Small intestine (tissue), 16 donors: ENCODE results near the gene OSBPL1A. TPM values are rescaled to one million over a fixed set of nuclear protein-coding genes. Genes with fewer than 3 reads are reported as not detected.

Experiments
- DNase-seq, 2 donors: peaks; one replicate each; pipeline versions ENCODE4 v3.0.0 to v3.0.0-alpha.2; 2013
- FAIRE-seq: peaks from 2 replicates; lab custom pipeline; 2012; peaks lifted over from hg19 to GRCh38; lab: Jason Lieb, UNC
- H3K27ac ChIP-seq, 3 donors: one replicate each; pipeline ENCODE4 v1.5.1; 2013; ENCODE audit warnings: low read length in 2 of 3, mild to moderate bottlenecking in 2 of 3, control low read depth in 1 of 3, inconsistent platforms in 1 of 3, low read depth in 1 of 3, moderate library complexity in 1 of 3
- H3K27me3 ChIP-seq, 3 donors: one replicate each; pipeline ENCODE4 v1.6.1; 2013; ENCODE audit warnings: low read length in 3 of 3, inconsistent platforms in 1 of 3; ENCODE audit not compliant: control insufficient read depth in 3 of 3, insufficient read depth in 3 of 3
- H3K36me3 ChIP-seq, 3 donors: one replicate each; pipeline ENCODE4 v1.6.1; 2013; ENCODE audit warnings: low read length in 3 of 3, inconsistent platforms in 1 of 3, low read depth in 1 of 3, mild to moderate bottlenecking in 1 of 3, moderate library complexity in 1 of 3; ENCODE audit not compliant: control insufficient read depth in 3 of 3, insufficient read depth in 2 of 3
- H3K4me1 ChIP-seq, 3 donors: one replicate each; pipeline ENCODE4 v1.6.1; 2013; ENCODE audit warnings: low read length in 2 of 3, inconsistent platforms in 1 of 3, low read depth in 1 of 3, mild to moderate bottlenecking in 1 of 3, moderate library complexity in 1 of 3; ENCODE audit not compliant: control insufficient read depth in 3 of 3, insufficient read depth in 2 of 3
- H3K4me3 ChIP-seq, 3 donors: one replicate each; pipeline ENCODE4 v1.5.1; 2013; ENCODE audit warnings: low read length in 3 of 3, control low read depth in 1 of 3, inconsistent platforms in 1 of 3, low read depth in 1 of 3, mild to moderate bottlenecking in 1 of 3, moderate library complexity in 1 of 3
- H3K9me3 ChIP-seq, 2 donors: one replicate each; pipeline ENCODE4 v1.6.1; 2013; ENCODE audit warnings: low read depth in 1 of 2, low read length in 1 of 2; ENCODE audit not compliant: control insufficient read depth in 2 of 2, insufficient read depth in 1 of 2
- WGBS, 3 donors: extraction: QIAGEN DNeasy Blood & Tissue Kit; methylation state at CpG; one replicate each; pipeline ENCODE4 v1.1.7; 2013; 5-methylcytosine and 5-hydroxymethylcytosine counted together
- long read RNA-seq, 10 donors: transcript quantifications; one replicate each; lab custom pipeline, GENCODE V29; 2026
- polyA plus RNA-seq, 4 donors: library from polyadenylated mRNA; stranded (reverse) in 3 of 4; unstranded in 1 of 4; fragments of 200-250 nt in 3 of 4; fragments of 120-200 nt in 1 of 4; gene quantifications; one replicate each; pipeline versions ENCODE4 v1.2.1 to v1.2.3, GENCODE V29; 2013
- donor health status: healthy with polysubstance abuse.
- donor health status: control.
- donor health status: control.
- donor health status: Bipolar disorder and iron deficiency.
- donor health status: healthy.

The OSBPL1A gene
- 10 to 100 TPM; 23.5 to 36.7 (median 34.7) TPM for polyA plus RNA-seq
- long read RNA-seq, donor 1 = 0 reads
- long read RNA-seq, donor 2, partial matches to known transcripts = 0 of 1 reads
- long read RNA-seq, donor 2, other reads (novel, unspliced or antisense) = 0 of 1 reads
- long read RNA-seq, donor 3 = 0 reads
- long read RNA-seq, donor 4 = 0 reads
- long read RNA-seq, donor 5, partial matches to known transcripts = 0 of 1 reads
- long read RNA-seq, donor 5, other reads (novel, unspliced or antisense) = 0 of 1 reads
- long read RNA-seq, donor 6 = 0 reads
- long read RNA-seq, donor 7, partial matches to known transcripts = 0 of 4 reads
- long read RNA-seq, donor 7, other reads (novel, unspliced or antisense) = 0 of 4 reads
- long read RNA-seq, donor 8, full-length matches to known transcripts = 2 of 2 reads
- long read RNA-seq, donor 8, partial matches to known transcripts = 0 of 2 reads
- long read RNA-seq, donor 8, other reads (novel, unspliced or antisense) = 0 of 2 reads
- long read RNA-seq, donor 9 = 0 reads
- long read RNA-seq, donor 10, full-length matches to known transcripts = 7 of 7 reads
- long read RNA-seq, donor 10, partial matches to known transcripts = 0 of 7 reads
- long read RNA-seq, donor 10, other reads (novel, unspliced or antisense) = 0 of 7 reads

- FAIRE-seq = no peak
- peaks cover 0 to 3% (median 0%) of the 10 kb centered on the region in 3 donors for H3K4me1 ChIP-seq
- no peaks in the 10 kb centered on the region for H3K36me3 ChIP-seq
- peak within 1 kb of the TSS; percentile 40 to 80 (median 68) for H3K4me3 ChIP-seq
- peak within 1 kb of the TSS in 2 of 3 donors; percentile 74 to 78 for H3K27ac ChIP-seq
- 2 to 4% (median 2%) methylated on average over 48 to 55 of the region's 55 CpGs for WGBS, 3 donors
- H3K27me3 ChIP-seq = peaks cover 0 to 3% (median 0%) of the 10 kb centered on the region in 3 donors
- DNase-seq = peak; percentile 95
- H3K9me3 ChIP-seq = no peaks in the 10 kb centered on the region
Measured at GRCh38 chr18:24397694-24398368, at the start of gene OSBPL1A. OSBPL1A (minus strand) TSS chr18:24397824; CDS start chr18:24377533, 20,291 bp downstream.

GRCh38 chr18:24446953-24447538 lies 49.4 kb upstream of the OSBPL1A start:
- Histone ChIP-seq H3K9me3 (no peaks in the 10 kb centered on the region), H3K4me3 (no peak overlapping the region), H3K27me3 (no peaks in the 10 kb centered on the region), H3K27ac (no peak overlapping the region), H3K4me1 (no peaks in the 10 kb centered on the region), H3K36me3 (peaks cover 3 to 15% (median 4%) of the 10 kb centered on the region in 3 donors)
- DNase-seq (peak; percentile 38 to 41), FAIRE-seq (no peak)
- WGBS, 3 donors = 83 to 94% (median 90%) methylated on average over 1 of the region's 1 CpG

GRCh38 chr18:24446453-24446852 lies 48.8 kb upstream of the OSBPL1A start:
- H3K36me3 ChIP-seq = peaks cover 3 to 15% (median 4%) of the 10 kb centered on the region in 3 donors
- FAIRE-seq = no peak
- 85 to 97% (median 93%) methylated on average over 1 of the region's 1 CpG for WGBS, 3 donors
- no peaks in the 10 kb centered on the region for H3K9me3 ChIP-seq
- no peak for DNase-seq
- H3K27ac ChIP-seq = no peak overlapping the region
- H3K4me1 ChIP-seq = no peaks in the 10 kb centered on the region
- H3K4me3 ChIP-seq = no peak overlapping the region
- no peaks in the 10 kb centered on the region for H3K27me3 ChIP-seq

GRCh38 chr18:24443870-24444269 lies 46.2 kb upstream of the OSBPL1A start:
- no peak for DNase-seq
- H3K4me3 ChIP-seq = no peak overlapping the region
- H3K27ac ChIP-seq = no peak overlapping the region
- H3K36me3 ChIP-seq = peaks cover 0 to 18% (median 4%) of the 10 kb centered on the region in 3 donors
- FAIRE-seq = no peak
- H3K9me3 ChIP-seq = no peaks in the 10 kb centered on the region
- 76 to 79% (median 78%) methylated on average over 2 of the region's 2 CpGs for WGBS, 3 donors
- H3K27me3 ChIP-seq = no peaks in the 10 kb centered on the region
- no peaks in the 10 kb centered on the region for H3K4me1 ChIP-seq

GRCh38 chr18:24436939-24437338 lies 39.3 kb upstream of the OSBPL1A start:
- Histone ChIP-seq H3K27ac (no peak overlapping the region), H3K27me3 (no peaks in the 10 kb centered on the region), H3K36me3 (peaks cover 0 to 19% (median 2%) of the 10 kb centered on the region in 3 donors), H3K4me1 (no peaks in the 10 kb centered on the region), H3K9me3 (no peaks in the 10 kb centered on the region), H3K4me3 (no peak overlapping the region)
- WGBS, 3 donors = 90 to 97% (median 95%) methylated on average over 1 of the region's 1 CpG
- FAIRE-seq = no peak
- DNase-seq = no peak

GRCh38 chr18:24432618-24433017 lies 35.0 kb upstream of the OSBPL1A start:
- H3K4me1 ChIP-seq = peaks cover 0 to under 1% (median under 1%) of the 10 kb centered on the region in 3 donors
- WGBS, 3 donors = 94 to 96% (median 95%) methylated on average over 3 of the region's 3 CpGs
- H3K36me3 ChIP-seq = peaks cover 0 to 11% (median 2%) of the 10 kb centered on the region in 3 donors
- H3K4me3 ChIP-seq = no peak overlapping the region
- no peaks in the 10 kb centered on the region for H3K27me3 ChIP-seq
- FAIRE-seq (no peak), DNase-seq (no peak)
- H3K27ac ChIP-seq = no peak overlapping the region
- no peaks in the 10 kb centered on the region for H3K9me3 ChIP-seq

- Histone ChIP-seq H3K9me3 (peaks cover 0 to 5% of the 10 kb centered on the region in 2 donors), H3K4me1 (peaks cover 0 to 5% (median 4%) of the 10 kb centered on the region in 3 donors), H3K4me3 (no peak overlapping the region), H3K36me3 (peaks cover 0 to 5% (median 0%) of the 10 kb centered on the region in 3 donors), H3K27ac (no peak overlapping the region), H3K27me3 (peaks cover 0 to 10% (median 0%) of the 10 kb centered on the region in 3 donors)
- no peak for DNase-seq
- 94 to 97% (median 96%) methylated on average over 4 of the region's 4 CpGs for WGBS, 3 donors
- FAIRE-seq = no peak
Measured at GRCh38 chr18:24429188-24429587, 31.6 kb upstream of the OSBPL1A start.

GRCh38 chr18:24428709-24429108 lies 31.1 kb upstream of the OSBPL1A start:
- Histone ChIP-seq H3K36me3 (peaks cover 0 to 5% (median 0%) of the 10 kb centered on the region in 3 donors), H3K4me1 (peaks cover 0 to 5% (median 4%) of the 10 kb centered on the region in 3 donors), H3K9me3 (peaks cover 0 to 5% of the 10 kb centered on the region in 2 donors), H3K4me3 (no peak overlapping the region), H3K27me3 (peaks cover 0 to 15% (median 0%) of the 10 kb centered on the region in 3 donors), H3K27ac (no peak overlapping the region)
- DNase-seq = no peak
- 68 to 79% (median 71%) methylated on average over 3 of the region's 3 CpGs for WGBS, 3 donors
- FAIRE-seq = no peak
